Glutamatergic neuron (in vitro differentiated cells): Measurements from ENCODE around the gene RAB5A. TPM values are rescaled to one million over a fixed set of nuclear protein-coding genes. Genes with fewer than 3 reads are reported as not detected.

Experiments used
- DNase-seq: peaks from one replicate; pipeline ENCODE4 v3.0.0; 2022
- H3K27ac Mint-ChIP-seq: one replicate; pipeline ENCODE4 v1.8.0; 2020; ENCODE audit warnings: mild to moderate bottlenecking, mixed read lengths, inconsistent platforms; ENCODE audit not compliant: unreplicated experiment
- H3K27me3 Mint-ChIP-seq: one replicate; pipeline ENCODE4 v1.8.0; 2020; ENCODE audit warnings: mild to moderate bottlenecking, moderate library complexity, mixed read lengths, inconsistent platforms; ENCODE audit not compliant: unreplicated experiment
- H3K36me3 Mint-ChIP-seq: one replicate; pipeline ENCODE4 v1.8.0; 2020; ENCODE audit warnings: mild to moderate bottlenecking, mixed read lengths, inconsistent platforms; ENCODE audit not compliant: unreplicated experiment
- H3K4me1 Mint-ChIP-seq: one replicate; pipeline ENCODE4 v1.8.0; 2020; ENCODE audit warnings: mild to moderate bottlenecking, low read depth, mixed read lengths, inconsistent platforms; ENCODE audit not compliant: unreplicated experiment
- H3K4me3 Mint-ChIP-seq: one replicate; pipeline ENCODE4 v1.8.0; 2020; ENCODE audit warnings: mild to moderate bottlenecking, mixed read lengths, inconsistent platforms; ENCODE audit not compliant: unreplicated experiment
- H3K9me3 Mint-ChIP-seq: one replicate; pipeline ENCODE4 v1.8.0; 2020; ENCODE audit warnings: mild to moderate bottlenecking, moderate library complexity, mixed read lengths, inconsistent platforms; ENCODE audit not compliant: unreplicated experiment
- total RNA-seq: library from RNA; stranded (reverse); fragmentation: NEBNext Ultra II Directional; extraction: Animal tissue kit (Norgen Biotek cat#: 25700); gene quantifications from one replicate; pipeline ENCODE4 v1.2.1, GENCODE V29; 2021; ENCODE audit not compliant: unreplicated experiment
- TF ChIP-seq, protein P1 (sequence below): fragments of 200-600 bp; sonication (generic); IDR thresholded peaks from one replicate; pipeline ENCODE4 v1.5.0; 2021; ENCODE audit not compliant: partially characterized antibody, unreplicated experiment

Gene RAB5A
- total RNA-seq, 1 donor from 2014 or later = 81.8 TPM

- TF ChIP-seq, protein P1, sequence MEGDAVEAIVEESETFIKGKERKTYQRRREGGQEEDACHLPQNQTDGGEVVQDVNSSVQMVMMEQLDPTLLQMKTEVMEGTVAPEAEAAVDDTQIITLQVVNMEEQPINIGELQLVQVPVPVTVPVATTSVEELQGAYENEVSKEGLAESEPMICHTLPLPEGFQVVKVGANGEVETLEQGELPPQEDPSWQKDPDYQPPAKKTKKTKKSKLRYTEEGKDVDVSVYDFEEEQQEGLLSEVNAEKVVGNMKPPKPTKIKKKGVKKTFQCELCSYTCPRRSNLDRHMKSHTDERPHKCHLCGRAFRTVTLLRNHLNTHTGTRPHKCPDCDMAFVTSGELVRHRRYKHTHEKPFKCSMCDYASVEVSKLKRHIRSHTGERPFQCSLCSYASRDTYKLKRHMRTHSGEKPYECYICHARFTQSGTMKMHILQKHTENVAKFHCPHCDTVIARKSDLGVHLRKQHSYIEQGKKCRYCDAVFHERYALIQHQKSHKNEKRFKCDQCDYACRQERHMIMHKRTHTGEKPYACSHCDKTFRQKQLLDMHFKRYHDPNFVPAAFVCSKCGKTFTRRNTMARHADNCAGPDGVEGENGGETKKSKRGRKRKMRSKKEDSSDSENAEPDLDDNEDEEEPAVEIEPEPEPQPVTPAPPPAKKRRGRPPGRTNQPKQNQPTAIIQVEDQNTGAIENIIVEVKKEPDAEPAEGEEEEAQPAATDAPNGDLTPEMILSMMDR = no peak
- H3K36me3 Mint-ChIP-seq = no peaks in the 10 kb centered on the region
- H3K27ac Mint-ChIP-seq = no peak overlapping the region
- no peak overlapping the region for H3K4me3 Mint-ChIP-seq
- no peaks in the 10 kb centered on the region for H3K4me1 Mint-ChIP-seq
- no peaks in the 10 kb centered on the region for H3K9me3 Mint-ChIP-seq
- no peak for DNase-seq
- H3K27me3 Mint-ChIP-seq = no peaks in the 10 kb centered on the region
These were observed 45.0 kb upstream of the RAB5A start for GRCh38 chr3:19901918-19902317.

GRCh38 chr3:19903649-19904048 lies 43.2 kb upstream of the RAB5A start:
- H3K4me1 Mint-ChIP-seq = no peaks in the 10 kb centered on the region
- no peak overlapping the region for H3K27ac Mint-ChIP-seq
- no peaks in the 10 kb centered on the region for H3K9me3 Mint-ChIP-seq
- no peaks in the 10 kb centered on the region for H3K36me3 Mint-ChIP-seq
- no peaks in the 10 kb centered on the region for H3K27me3 Mint-ChIP-seq
- H3K4me3 Mint-ChIP-seq = no peak overlapping the region
- DNase-seq = no peak
- TF ChIP-seq, protein P1 = no peak

GRCh38 chr3:19907523-19907922 lies 39.4 kb upstream of the RAB5A start:
- peaks cover 14% of the 10 kb centered on the region for H3K36me3 Mint-ChIP-seq
- no peaks in the 10 kb centered on the region for H3K4me1 Mint-ChIP-seq
- H3K9me3 Mint-ChIP-seq = peaks cover 8% of the 10 kb centered on the region

GRCh38 chr3:19911452-19911851 lies 35.4 kb upstream of the RAB5A start:
- Mint-ChIP-seq H3K27me3 (no peaks in the 10 kb centered on the region), H3K36me3 (peaks cover 14% of the 10 kb centered on the region), H3K4me3 (no peak overlapping the region), H3K27ac (no peak overlapping the region), H3K9me3 (peaks cover 8% of the 10 kb centered on the region), H3K4me1 (no peaks in the 10 kb centered on the region)
- DNase-seq = no peak
- TF ChIP-seq, protein P1 = no peak

More at GRCh38 chr3:19907523-19907922, 39.4 kb upstream of the RAB5A start:
- Mint-ChIP-seq H3K27me3 (no peaks in the 10 kb centered on the region), H3K27ac (no peak overlapping the region), H3K4me3 (no peak overlapping the region)
- TF ChIP-seq, protein P1 = no peak
- DNase-seq = no peak

DNA sequence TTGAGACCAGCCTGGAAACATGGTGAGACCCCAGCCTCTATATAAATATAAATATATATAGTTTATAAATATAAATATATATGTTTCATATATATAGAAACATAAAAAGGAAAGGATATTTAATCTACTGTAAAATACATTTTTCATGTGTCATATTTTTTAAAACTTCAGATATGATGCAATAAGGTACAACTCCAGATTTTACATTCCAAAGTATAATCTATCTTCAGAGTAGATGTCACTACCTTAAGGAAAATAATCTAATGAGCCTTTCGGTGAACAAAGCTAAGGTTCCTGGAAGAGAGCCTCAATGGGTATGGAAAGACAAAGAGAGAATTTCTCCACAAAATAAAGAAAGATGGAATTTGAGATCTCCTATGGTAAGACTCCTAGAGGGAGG lies 29.7 kb upstream of the RAB5A start:
- DNase-seq = no peak
- Mint-ChIP-seq H3K27me3 (no peaks in the 10 kb centered on the region), H3K36me3 (no peaks in the 10 kb centered on the region), H3K4me3 (no peak overlapping the region), H3K4me1 (no peaks in the 10 kb centered on the region), H3K27ac (no peak overlapping the region), H3K9me3 (no peaks in the 10 kb centered on the region)
- TF ChIP-seq, protein P1 = no peak
